ENCODE data around the gene SEMA3G.

SEMA3G gene

DNA sequence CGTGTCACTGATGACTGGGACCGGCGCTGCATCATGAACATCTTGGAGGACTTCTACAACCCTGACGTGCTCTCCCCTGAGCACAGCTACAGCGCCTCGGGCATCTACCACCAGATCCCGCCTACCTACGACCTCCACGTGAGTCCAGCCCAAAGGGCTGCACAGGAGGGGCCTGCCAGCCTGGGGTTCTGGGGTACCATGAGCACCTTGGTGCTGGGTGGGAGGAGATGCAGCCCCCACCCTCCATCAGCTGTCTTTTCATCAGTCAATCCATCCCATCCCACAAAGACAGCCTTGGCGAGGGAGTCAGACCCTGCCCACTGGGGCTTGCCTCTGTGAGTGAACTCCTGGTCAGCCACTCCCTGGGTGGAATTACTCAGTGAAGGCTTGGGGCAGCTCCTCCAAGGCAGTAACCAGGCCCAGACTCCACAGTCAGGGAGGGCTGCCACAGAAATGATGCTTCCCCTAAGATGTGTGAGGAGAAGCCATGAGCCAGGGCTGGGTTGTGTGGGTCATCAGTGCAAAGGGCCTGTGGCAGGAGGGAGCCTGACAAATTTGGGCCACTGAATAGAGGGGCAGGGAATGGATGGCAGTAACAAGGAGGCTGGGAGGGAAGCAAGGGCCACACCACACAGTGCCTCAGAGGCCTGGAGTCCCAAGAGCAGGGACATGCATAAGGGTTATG is 47.9 kb downstream of the SEMA3G start:
- no peak for DNase-seq

GRCh38 chr3:52396011-52396906 is 48.6 kb downstream of the SEMA3G start:
- no peak for DNase-seq

GRCh38 chr3:52395503-52395865 is 49.4 kb downstream of the SEMA3G start:
- no peak for DNase-seq

DNA sequence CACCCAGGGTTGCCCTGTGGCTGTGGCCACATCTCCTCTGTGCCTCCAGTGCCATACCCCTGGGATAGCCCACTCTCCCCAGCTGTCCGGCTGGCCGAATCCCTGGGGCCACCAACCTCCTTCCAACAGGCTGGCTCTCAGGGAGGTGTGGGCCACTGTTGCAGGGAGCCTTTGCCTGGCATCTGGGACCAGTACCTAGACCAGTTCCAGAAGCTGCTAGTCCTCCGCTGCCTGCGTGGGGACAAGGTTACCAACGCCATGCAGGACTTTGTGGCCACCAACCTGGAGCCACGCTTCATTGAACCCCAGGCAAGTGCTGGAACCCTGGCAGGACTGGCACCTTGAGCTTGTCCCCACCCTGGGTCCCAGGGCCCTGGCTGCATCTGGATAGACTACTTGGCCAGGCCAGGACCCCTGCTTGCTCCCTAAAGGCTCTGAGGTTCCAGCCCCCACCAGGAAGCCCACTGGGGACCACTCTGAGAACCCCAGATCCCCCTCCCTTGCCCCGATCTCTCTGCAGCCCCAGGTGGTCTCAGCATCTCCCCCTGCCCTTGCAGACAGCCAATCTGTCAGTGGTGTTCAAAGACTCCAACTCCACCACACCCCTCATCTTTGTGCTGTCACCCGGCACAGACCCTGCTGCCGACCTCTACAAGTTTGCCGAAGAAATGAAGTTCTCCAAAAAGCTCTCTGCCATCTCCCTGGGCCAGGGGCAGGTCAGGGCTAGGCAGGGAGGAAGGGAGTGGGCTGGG is 50.0 kb downstream of the SEMA3G start:
- DNase-seq = no peak

- no peak for DNase-seq
These were observed 50.8 kb downstream of the SEMA3G start for GRCh38 chr3:52393959-52394670.

GRCh38 chr3:52393131-52393807 is 51.6 kb downstream of the SEMA3G start:
- no peak for DNase-seq

DNA sequence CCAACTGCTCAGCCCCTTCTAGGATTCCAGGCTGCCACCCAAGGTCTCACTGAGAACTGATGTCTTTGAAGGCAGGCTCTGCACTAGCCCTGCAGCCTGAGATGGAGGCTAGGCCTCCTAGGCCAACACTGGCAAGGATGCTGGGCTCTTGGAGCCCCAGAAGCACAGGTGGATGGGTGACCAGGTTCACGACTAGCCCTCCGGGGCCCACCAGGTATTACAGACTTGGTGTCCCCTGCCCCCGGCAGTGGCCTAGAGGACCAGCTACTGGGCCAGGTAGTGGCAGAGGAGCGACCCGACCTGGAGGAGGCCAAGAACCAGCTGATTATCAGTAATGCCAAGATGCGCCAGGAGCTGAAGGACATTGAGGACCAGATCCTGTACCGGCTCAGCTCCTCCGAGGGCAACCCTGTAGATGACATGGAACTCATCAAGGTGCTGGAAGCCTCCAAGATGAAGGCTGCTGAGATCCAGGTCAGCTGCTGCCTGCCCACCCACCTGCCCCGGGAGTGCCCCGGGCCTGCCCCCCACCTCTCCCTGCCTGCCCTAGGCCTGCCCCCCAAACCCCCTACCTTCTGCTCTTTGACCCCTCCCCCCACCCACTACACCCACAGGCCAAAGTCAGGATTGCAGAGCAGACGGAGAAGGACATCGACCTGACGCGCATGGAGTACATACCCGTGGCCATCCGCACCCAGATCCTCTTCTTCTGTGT is 52.5 kb downstream of the SEMA3G start:
- DNase-seq = no peak

DNA sequence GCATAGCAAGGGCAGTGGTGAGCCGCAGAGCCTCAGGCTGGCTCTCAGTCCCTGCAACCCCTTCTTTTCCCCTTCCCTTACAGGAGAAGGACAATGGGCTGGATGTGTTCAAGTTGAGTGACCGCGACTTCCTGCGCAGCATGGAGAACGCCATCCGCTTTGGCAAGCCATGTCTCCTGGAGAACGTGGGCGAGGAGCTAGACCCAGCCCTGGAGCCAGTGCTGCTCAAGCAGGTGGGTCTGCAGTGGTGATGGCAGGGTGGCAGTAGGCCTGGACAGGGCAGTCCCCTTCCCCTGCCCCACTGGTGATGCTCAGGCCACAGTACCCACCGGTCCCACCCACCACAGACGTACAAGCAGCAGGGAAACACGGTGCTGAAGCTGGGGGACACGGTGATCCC is 53.8 kb downstream of the SEMA3G start:
- DNase-seq = no peak

- no peak for DNase-seq
These were observed 56.0 kb downstream of the SEMA3G start for GRCh38 chr3:52388933-52389332.

- DNase-seq = no peak
These were observed 56.5 kb downstream of the SEMA3G start for GRCh38 chr3:52388348-52388821.

DNA sequence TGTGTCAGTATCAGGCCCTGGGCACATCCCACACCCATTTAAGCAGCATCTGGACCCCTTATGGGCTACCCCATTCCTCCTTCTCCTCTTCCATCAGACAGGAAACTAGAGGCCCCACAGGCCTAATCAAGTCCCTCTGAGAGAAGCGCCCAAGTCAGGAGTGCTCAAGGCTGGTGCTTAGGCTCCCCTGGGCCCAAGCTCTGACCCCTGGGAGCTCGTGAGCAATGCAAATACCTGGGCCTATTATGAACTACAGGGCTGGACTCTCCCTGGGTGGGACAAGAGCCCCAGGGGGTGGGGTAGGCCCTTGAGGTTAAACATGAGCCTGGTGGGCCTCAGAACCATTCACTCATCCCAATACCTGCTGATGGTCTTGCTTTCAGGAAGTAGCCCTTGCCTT is 57.4 kb downstream of the SEMA3G start:
- no peak for DNase-seq

- DNase-seq = no peak
These were observed 59.7 kb downstream of the SEMA3G start for GRCh38 chr3:52385157-52385556.

- no peak for DNase-seq
These were observed 60.7 kb downstream of the SEMA3G start for GRCh38 chr3:52384019-52384761.

GRCh38 chr3:52383446-52383845 is 61.5 kb downstream of the SEMA3G start:
- no peak for DNase-seq
